ENCODE data around the gene PAIP2. TPM values are rescaled to one million over a fixed set of nuclear protein-coding genes. Genes with fewer than 3 reads are reported as not detected.

Gene PAIP2
- total RNA-seq, 2 experiments from 2014 or later, result 64.3 to 97.8 TPM

- no peaks in the 10 kb centered on the region for H3K9me2 ChIP-seq (ENCODE audit: insufficient read depth, low read length)
- no peak for DNase-seq (ENCODE audit: low spot score)
- CTCF ChIA-PET (ENCODE audit: unreplicated experiment), result interaction anchor here (0.5 to 0.8 kb wide), 3 partner anchors 8 to 120 kb away, joined by 3 to 10 read pairs (median 5); no protein-coding TSS in a partner anchor
- intact Hi-C loops (cut with micrococcal nuclease; ENCODE audit: unreplicated experiment), result loop anchor here (1.0 to 5.0 kb wide), 4 partner anchors 47 to 90 kb away; no protein-coding TSS in a partner anchor
- TF ChIP-seq EZH2phosphoT487 (IDR thresholded peaks at IDR 0.05; ENCODE audit: borderline replicate concordance, low read depth, low read length) (no peak), CTCF (conservative IDR thresholded peaks at IDR 0.05; ENCODE audit: low read length) (no peak)
- BruUV-seq (replicated peaks), result no TSS peak
- peak overlapping the region; percentile 88 for H3K4me3 ChIP-seq (ENCODE audit: low read depth, low read length, poor library complexity, severe bottlenecking)
- H3K9me3 ChIP-seq (ENCODE audit: low read length), result no peaks in the 10 kb centered on the region
- peaks cover 22% of the 10 kb centered on the region for H3K36me3 ChIP-seq (ENCODE audit: insufficient read depth, low read length)
- H4K20me1 ChIP-seq (ENCODE audit: insufficient read depth, low read length), result peaks cover 18% of the 10 kb centered on the region; the same call in 1 of the 2 replicates
- H3K79me2 ChIP-seq (ENCODE audit: insufficient read depth, low read depth, low read length), result peaks cover 40% of the 10 kb centered on the region
- peaks cover 30% of the 10 kb centered on the region for H3K4me1 ChIP-seq (ENCODE audit: insufficient read depth, low read length, poor library complexity, severe bottlenecking)
- peak overlapping the region; percentile 92 for H3K27ac ChIP-seq (ENCODE audit: low read depth, low read length, poor library complexity, severe bottlenecking)
- peak overlapping the region; percentile 86 for H2AFZ ChIP-seq (ENCODE audit: low read length)
- H3K4me2 ChIP-seq (ENCODE audit: low read length), result peak overlapping the region; percentile 97
- POLR2A ChIA-PET, result interaction anchor here (0.8 to 1.8 kb wide), 4 partner anchors 13 to 47 kb away, joined by 3 to 8 read pairs (median 5); partner anchors contain the start of gene MATR3
Observed at GRCh38 chr5:139341187-139341688, 416 bp upstream of the PAIP2 start.

- no TSS peak for BruUV-seq (replicated peaks)
- peak overlapping the region; percentile 86; the same call in 1 of the 2 replicates for H2AFZ ChIP-seq (ENCODE audit: low read length)
- H3K4me2 ChIP-seq (ENCODE audit: low read length), result peak overlapping the region; percentile 97
- ChIA-PET POLR2A (interaction anchor here (0.6 to 1.8 kb wide), 17 partner anchors 10 to 335 kb away, joined by 3 to 8 read pairs (median 4); partner anchors contain the start of genes MATR3 and MZB1), CTCF (ENCODE audit: unreplicated experiment) (interaction anchor here (0.8 kb wide), 1 partner anchor 49 kb away, joined by 3 read pairs; no protein-coding TSS in a partner anchor)
- no peaks in the 10 kb centered on the region for H3K9me2 ChIP-seq (ENCODE audit: insufficient read depth, low read length)
- intact Hi-C loops (cut with micrococcal nuclease; ENCODE audit: unreplicated experiment), result loop anchor here (1.0 to 5.0 kb wide), 2 partner anchors 47 to 70 kb away; partner anchors contain the start of gene MZB1
- peaks cover 29% of the 10 kb centered on the region for H3K36me3 ChIP-seq (ENCODE audit: insufficient read depth, low read length)
- no peak for DNase-seq (ENCODE audit: low spot score)
- H3K79me2 ChIP-seq (ENCODE audit: insufficient read depth, low read depth, low read length), result peaks cover 51% of the 10 kb centered on the region
- peak overlapping the region; percentile 88 for H3K4me3 ChIP-seq (ENCODE audit: low read depth, low read length, poor library complexity, severe bottlenecking)
- H3K27ac ChIP-seq (ENCODE audit: low read depth, low read length, poor library complexity, severe bottlenecking), result peak overlapping the region; percentile 92
- peaks cover 30% of the 10 kb centered on the region for H3K4me1 ChIP-seq (ENCODE audit: insufficient read depth, low read length, poor library complexity, severe bottlenecking)
- H3K9me3 ChIP-seq (ENCODE audit: low read length), result no peaks in the 10 kb centered on the region
- H4K20me1 ChIP-seq (ENCODE audit: insufficient read depth, low read length), result peaks cover 18% of the 10 kb centered on the region; the same call in 1 of the 2 replicates
- TF ChIP-seq EZH2phosphoT487 (IDR thresholded peaks at IDR 0.05; ENCODE audit: borderline replicate concordance, low read depth, low read length) (no peak), CTCF (conservative IDR thresholded peaks at IDR 0.05; ENCODE audit: low read length) (no peak)
Observed at GRCh38 chr5:139342423-139342723, 719 bp downstream of the PAIP2 start.

GRCh38 chr5:139343476-139343875, 1.8 kb downstream of the PAIP2 start:
- H3K4me2 ChIP-seq (ENCODE audit: low read length), result peak overlapping the region; percentile 97
- no peak for TF ChIP-seq EZH2phosphoT487 (IDR thresholded peaks at IDR 0.05; ENCODE audit: borderline replicate concordance, low read depth, low read length)
- TF ChIP-seq CTCF (conservative IDR thresholded peaks at IDR 0.05; ENCODE audit: low read length), result no peak
- H2AFZ ChIP-seq (ENCODE audit: low read length), result no peak overlapping the region
- H4K20me1 ChIP-seq (ENCODE audit: insufficient read depth, low read length), result peaks cover 18% of the 10 kb centered on the region; the same call in 1 of the 2 replicates
- ChIA-PET POLR2A (interaction anchor here (1.2 kb wide), 1 partner anchor 48 kb away, joined by 5 read pairs; no protein-coding TSS in a partner anchor), CTCF (ENCODE audit: unreplicated experiment) (no interaction called here)
- peaks cover 60% of the 10 kb centered on the region for H3K79me2 ChIP-seq (ENCODE audit: insufficient read depth, low read depth, low read length)
- H3K9me2 ChIP-seq (ENCODE audit: insufficient read depth, low read length), result no peaks in the 10 kb centered on the region
- peak overlapping the region; percentile 88 for H3K4me3 ChIP-seq (ENCODE audit: low read depth, low read length, poor library complexity, severe bottlenecking)
- H3K4me1 ChIP-seq (ENCODE audit: insufficient read depth, low read length, poor library complexity, severe bottlenecking), result peaks cover 30% of the 10 kb centered on the region
- H3K9me3 ChIP-seq (ENCODE audit: low read length), result no peaks in the 10 kb centered on the region
- peaks cover 37% of the 10 kb centered on the region for H3K36me3 ChIP-seq (ENCODE audit: insufficient read depth, low read length)
- intact Hi-C loops (cut with micrococcal nuclease; ENCODE audit: unreplicated experiment), result loop anchor here (5.0 kb wide), 1 partner anchor 71 kb away; no protein-coding TSS in a partner anchor
- peak overlapping the region; percentile 92 for H3K27ac ChIP-seq (ENCODE audit: low read depth, low read length, poor library complexity, severe bottlenecking)
- BruUV-seq (replicated peaks), result no TSS peak
- no peak for DNase-seq (ENCODE audit: low spot score)
